GM13977 (cell line): Measurements from ENCODE around the gene JCAD.

Source experiments
- DNase-seq: peaks from one replicate; pipeline ENCODE4 v3.0.0; 2012; ENCODE audit warnings: low spot score
- in situ Hi-C: fragments of 300-500 bp; cut with MboI; formaldehyde crosslinking; loops from one replicate; pipeline ENCODE4 v1.12.0; 2022; ENCODE audit warnings: low sequenced_read_pairs, low pct_unique_long_range_greater_than_20kb, mixed read lengths, inconsistent platforms; ENCODE audit not compliant: unreplicated experiment
- TF ChIP-seq, protein P1 (sequence below): IDR thresholded peaks from 2 replicates; pipeline ENCODE4 v1.5.1; 2012; ENCODE audit warnings: mild to moderate bottlenecking, control low read depth; ENCODE audit not compliant: insufficient read depth; ENCODE audit errors: extremely low read depth, missing control alignments

Gene JCAD

DNA sequence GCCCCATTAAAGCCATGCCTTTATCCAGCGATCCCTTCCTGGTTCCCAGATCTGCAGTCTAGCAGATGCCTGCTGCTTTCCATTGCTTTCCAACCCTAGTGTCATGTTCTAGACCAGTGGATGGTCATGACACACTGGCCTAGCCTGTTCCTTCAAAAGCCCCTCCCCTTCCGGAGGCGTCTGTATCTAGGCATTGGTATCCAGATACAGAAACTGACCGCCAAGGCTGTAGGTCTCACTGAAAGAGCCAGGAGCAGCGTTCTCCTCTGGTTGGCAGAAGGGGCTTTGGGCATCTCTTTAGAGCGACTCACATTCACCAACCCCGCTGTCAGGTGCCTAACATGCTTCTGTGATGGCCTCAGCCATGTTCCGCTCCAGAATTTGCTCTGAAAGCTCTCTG lies 22.6 kb downstream of the JCAD start:
- no peak for DNase-seq
- TF ChIP-seq, protein P1, sequence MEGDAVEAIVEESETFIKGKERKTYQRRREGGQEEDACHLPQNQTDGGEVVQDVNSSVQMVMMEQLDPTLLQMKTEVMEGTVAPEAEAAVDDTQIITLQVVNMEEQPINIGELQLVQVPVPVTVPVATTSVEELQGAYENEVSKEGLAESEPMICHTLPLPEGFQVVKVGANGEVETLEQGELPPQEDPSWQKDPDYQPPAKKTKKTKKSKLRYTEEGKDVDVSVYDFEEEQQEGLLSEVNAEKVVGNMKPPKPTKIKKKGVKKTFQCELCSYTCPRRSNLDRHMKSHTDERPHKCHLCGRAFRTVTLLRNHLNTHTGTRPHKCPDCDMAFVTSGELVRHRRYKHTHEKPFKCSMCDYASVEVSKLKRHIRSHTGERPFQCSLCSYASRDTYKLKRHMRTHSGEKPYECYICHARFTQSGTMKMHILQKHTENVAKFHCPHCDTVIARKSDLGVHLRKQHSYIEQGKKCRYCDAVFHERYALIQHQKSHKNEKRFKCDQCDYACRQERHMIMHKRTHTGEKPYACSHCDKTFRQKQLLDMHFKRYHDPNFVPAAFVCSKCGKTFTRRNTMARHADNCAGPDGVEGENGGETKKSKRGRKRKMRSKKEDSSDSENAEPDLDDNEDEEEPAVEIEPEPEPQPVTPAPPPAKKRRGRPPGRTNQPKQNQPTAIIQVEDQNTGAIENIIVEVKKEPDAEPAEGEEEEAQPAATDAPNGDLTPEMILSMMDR, result no peak
- in situ Hi-C loops, result no loop called here

DNA sequence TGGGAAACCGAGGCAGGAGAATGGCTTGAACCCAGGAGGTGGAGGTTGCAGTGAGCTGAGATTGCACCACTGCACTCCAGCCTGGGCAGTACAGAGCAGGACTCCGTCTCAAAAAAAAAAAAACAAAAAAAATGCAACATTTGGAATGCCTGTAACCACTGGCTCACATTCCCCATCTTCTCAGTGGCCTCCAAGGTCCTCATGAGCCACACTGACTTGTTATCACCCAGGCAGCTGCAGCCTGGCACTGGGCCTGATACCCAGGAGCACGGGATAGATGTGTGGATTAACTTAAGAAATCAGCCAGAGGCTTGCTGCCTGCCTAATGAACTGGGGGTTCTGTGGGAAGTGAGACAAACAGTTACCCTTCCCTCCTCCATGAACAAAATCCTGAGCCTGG lies 23.0 kb downstream of the JCAD start:
- no peak for DNase-seq
- in situ Hi-C loops, result no loop called here
- TF ChIP-seq, protein P1, result no peak

DNA sequence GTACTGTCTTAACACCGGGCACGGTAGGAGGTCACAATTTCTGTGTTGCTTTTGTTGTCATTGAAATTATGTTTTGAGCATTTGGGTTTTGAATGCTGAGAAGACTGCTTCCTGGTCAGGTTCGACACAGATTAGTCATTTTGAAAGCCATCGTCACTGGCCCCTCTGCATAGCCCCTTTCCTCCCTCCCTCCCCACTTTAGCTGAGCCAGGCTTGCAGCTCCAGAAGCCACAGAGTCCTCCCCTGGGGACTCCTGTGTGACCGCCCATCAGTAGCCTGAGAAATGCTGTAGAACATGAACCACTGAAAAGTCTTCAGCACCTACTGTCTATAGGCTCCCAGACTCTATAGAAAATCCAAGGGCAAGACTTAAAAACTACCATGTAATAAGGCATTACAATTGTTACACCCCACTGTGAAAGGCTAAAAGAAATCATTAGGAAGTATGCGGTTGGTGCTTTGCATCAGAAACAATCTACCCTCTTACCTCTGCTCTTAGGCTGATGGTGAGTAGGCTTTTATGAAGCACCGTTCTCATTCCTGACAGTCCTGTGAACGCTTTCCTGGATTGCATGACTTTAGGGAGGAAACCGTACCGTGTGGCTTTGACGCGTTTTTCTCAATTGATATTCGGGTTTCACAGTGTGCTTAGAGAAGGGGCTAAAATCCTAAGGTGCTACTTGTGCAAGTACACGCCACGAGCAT lies 24.8 kb downstream of the JCAD start:
- TF ChIP-seq, protein P1, result no peak
- in situ Hi-C loops, result no loop called here
- no peak for DNase-seq

DNA sequence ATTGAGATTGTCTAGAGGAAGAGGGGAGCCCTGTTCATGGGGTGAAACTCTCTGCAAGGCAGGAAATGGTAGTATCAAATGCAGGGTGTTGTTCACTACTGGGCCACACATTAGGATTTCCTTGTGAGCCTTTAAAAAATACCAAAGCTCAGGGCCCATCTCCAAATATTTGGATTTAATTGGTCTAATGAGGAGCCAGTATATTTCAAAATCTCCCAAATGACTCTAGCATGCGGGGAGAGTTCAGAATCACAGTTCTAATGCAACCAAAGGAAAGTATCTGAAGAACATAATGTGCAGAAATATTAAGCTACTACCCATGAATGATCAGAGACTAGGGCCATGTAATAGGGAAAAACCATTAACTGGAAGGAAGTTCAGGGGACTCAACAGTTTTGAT lies 27.3 kb downstream of the JCAD start:
- TF ChIP-seq, protein P1, result no peak
- no peak for DNase-seq
- in situ Hi-C loops, result no loop called here

DNA sequence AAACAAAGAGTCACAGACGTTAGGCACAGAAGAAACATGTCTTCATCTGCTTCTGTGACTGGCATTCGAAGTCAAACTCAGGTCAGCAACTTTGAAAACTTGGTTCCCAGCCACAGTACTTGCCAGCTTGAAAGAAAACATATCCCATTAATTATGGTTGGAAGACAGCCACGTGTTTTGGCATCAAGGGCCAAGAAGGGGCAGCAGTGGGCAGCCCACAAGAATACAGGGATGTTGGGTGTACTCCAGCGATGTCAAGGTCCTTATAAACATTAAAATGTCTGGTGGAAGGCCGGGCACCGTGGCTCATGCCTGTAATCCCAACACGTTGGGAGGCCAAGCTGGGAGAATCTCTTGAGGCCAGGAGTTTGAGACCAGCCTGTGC lies 29.5 kb downstream of the JCAD start:
- TF ChIP-seq, protein P1, result no peak
- in situ Hi-C loops, result no loop called here
- no peak for DNase-seq

DNA sequence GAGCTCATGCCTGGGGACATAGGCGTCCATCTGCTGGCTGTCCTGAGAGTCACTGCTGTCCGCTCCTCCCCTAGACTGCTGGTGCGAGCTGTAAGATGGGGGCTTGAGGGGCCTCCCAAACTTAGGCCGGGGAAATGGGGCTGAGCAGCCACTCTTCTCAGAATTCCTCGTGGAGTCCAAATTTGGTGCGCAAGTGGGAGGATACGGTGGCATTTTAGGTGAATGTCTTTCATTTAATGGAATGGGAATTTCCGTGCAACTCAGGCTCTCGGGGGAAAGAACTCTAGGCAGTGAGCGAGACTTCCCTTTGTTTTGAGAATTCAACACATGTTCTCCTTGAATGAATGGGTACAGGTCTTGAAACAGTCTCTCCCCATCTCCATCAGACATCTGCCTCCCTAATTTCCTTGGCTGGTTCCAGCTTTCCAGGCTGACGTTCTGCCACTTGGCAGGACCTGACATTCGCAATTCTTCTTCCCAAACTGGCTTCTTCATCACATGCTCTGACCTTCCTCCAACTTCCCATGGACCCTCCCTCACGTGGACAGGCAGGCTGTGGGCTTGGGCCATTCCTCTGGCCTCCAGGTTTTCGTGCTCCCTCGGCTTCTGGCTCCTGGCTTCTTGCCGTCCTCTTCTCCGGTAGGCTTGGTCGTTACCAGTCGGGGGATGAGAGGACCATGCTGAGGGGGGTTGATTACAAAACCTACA lies 30.1 kb downstream of the JCAD start:
- TF ChIP-seq, protein P1, result no peak
- in situ Hi-C loops, result no loop called here
- no peak for DNase-seq
